Activated T-helper 2 cell treated with anti-CD3 and anti-CD28 coated beads, Interferon-gamma antibody, Interleukin-2, Interleukin-4, amounts not matched to agents 10 μg/mL and 5 μg/mL and 100 μg/mL, durations not matched to agents 14 hours and 24 hours and 36 hours (primary cell): ENCODE measurements around the gene DNASE1L1. TPM values are rescaled to one million over a fixed set of nuclear protein-coding genes. Genes with fewer than 3 reads are reported as not detected.

Source experiments
- DNase-seq: peaks from one replicate; pipeline ENCODE4 v3.0.0; 2021; ENCODE audit warnings: low spot score
- H3K27ac Mint-ChIP-seq: one replicate; pipeline ENCODE4 v1.8.0; 2021; ENCODE audit warnings: mixed read lengths
- H3K27me3 Mint-ChIP-seq: one replicate; pipeline ENCODE4 v1.8.0; 2021; ENCODE audit warnings: low read depth, mixed read lengths
- H3K36me3 Mint-ChIP-seq: one replicate; pipeline ENCODE4 v1.8.0; 2021; ENCODE audit warnings: low read depth, mixed read lengths
- H3K4me1 Mint-ChIP-seq: one replicate; pipeline ENCODE4 v1.8.0; 2021; ENCODE audit warnings: low read depth, mixed read lengths
- H3K4me3 Mint-ChIP-seq: one replicate; pipeline ENCODE4 v1.8.0; 2021; ENCODE audit warnings: low read depth, mild to moderate bottlenecking, moderate library complexity, mixed read lengths
- H3K9me3 Mint-ChIP-seq: one replicate; pipeline ENCODE4 v1.8.0; 2021; ENCODE audit warnings: mixed read lengths
- intact Hi-C: fragments of 100-400 bp; cut with micrococcal nuclease; formaldehyde crosslinking; loops from one replicate; pipeline ENCODE4 v1.15.1; 2023
- total RNA-seq: library from RNA; stranded (reverse); gene quantifications from 2 replicates; pipeline ENCODE4 v1.2.3, GENCODE V29; 2022

Gene DNASE1L1, protein sequence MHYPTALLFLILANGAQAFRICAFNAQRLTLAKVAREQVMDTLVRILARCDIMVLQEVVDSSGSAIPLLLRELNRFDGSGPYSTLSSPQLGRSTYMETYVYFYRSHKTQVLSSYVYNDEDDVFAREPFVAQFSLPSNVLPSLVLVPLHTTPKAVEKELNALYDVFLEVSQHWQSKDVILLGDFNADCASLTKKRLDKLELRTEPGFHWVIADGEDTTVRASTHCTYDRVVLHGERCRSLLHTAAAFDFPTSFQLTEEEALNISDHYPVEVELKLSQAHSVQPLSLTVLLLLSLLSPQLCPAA
- 18.1 TPM in 2 replicates for total RNA-seq

DNA sequence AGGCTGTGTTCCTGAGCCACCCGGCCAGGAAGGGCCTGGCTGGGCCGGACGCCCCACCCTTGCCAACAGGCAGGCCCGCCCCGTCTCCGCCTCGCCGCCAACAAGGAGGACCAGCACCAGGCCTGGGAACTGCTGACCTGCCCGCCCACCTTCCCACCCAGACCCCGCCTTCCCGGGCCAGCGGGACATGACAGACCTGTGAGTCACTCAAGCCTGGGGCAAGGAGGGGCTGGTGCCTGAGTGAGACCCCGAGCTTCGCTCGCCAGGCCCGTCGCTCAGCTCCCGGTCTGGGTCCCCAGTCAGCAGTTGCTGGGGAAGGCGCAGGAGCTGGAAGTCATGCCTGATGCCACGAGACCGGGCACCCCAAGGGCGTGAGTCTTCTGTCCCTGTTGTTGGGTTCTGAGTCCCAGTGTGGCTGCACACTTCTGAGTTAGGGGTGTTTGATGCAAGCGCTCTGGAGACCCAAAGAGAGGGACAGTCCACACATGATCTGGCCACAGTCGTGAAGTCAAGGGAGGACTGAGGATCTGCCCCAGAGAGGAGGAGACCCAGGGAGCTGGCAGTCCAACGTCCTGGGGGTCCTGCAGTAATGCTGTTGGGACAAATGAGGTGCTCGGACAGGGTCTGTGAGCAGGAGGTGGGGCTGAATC is at the start of gene DNASE1L1:
DNASE1L1 (minus strand) TSS at position 33 of the 650 bp plus-strand sequence. CDS start 3,686 bp downstream, outside the sequence.
- Mint-ChIP-seq H3K9me3 (no peaks in the 10 kb centered on the region), H3K4me1 (peaks cover 11% of the 10 kb centered on the region), H3K4me3 (peak within 1 kb of the TSS; percentile 72), H3K36me3 (peaks cover 19% of the 10 kb centered on the region), H3K27me3 (no peaks in the 10 kb centered on the region), H3K27ac (peak within 1 kb of the TSS; percentile 69)
- intact Hi-C loops: no loop called here
- DNase-seq: no peak

DNA sequence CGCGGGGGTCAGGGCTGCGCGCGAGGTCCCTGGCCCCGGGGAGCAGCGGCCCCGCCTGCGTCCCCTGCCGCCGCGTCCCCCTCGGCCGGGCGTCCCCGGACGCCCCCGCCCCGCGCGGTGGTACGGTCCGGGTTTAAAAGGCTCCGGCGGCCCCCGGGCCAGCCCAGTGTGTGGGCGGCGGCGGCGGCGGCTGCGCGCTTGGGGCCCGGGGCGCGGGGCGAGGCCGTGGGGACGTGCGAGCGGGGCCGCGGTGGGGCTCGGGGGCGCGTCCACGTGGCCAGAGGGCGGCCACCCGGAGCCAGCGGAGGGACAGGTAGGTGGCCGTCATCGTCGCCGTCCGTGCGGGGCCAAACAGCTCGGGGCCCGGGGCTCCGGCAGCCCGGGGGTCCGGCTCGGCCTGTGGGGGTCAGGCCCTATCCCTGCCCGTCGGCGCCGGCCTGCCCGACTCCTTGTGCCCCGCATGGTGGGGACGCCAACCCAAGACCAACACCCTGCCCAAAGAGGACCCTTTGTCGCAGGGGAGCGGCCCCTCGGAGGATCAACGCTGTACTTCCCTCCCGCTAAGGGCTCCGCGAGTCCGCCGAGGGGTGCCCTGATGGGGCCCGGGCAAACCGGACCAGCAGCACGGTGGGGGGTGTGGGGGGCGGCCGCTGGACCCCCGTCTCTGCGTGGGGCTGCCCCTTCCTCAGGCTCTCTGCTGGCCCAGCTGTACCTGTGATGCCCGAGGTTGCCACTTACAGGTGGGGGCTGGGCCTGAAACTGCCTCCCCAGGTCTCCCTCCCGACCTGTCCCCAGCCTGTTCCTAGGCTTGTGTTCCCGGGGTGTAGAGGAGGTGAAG is 49.3 kb upstream of the DNASE1L1 start, which contains the start of gene PLXNA3:
PLXNA3 (plus strand) TSS at position 166 of the 838 bp plus-strand sequence. CDS start 1,903 bp downstream, outside the sequence.
- Mint-ChIP-seq H3K27me3 (no peaks in the 10 kb centered on the region), H3K9me3 (no peaks in the 10 kb centered on the region), H3K27ac (peak within 1 kb of the TSS; percentile 97), H3K4me3 (peak within 1 kb of the TSS; percentile 98), H3K36me3 (peaks cover 15% of the 10 kb centered on the region), H3K4me1 (peaks cover 5% of the 10 kb centered on the region)
- peak; percentile 37 for DNase-seq
- intact Hi-C loops: no loop called here

DNA sequence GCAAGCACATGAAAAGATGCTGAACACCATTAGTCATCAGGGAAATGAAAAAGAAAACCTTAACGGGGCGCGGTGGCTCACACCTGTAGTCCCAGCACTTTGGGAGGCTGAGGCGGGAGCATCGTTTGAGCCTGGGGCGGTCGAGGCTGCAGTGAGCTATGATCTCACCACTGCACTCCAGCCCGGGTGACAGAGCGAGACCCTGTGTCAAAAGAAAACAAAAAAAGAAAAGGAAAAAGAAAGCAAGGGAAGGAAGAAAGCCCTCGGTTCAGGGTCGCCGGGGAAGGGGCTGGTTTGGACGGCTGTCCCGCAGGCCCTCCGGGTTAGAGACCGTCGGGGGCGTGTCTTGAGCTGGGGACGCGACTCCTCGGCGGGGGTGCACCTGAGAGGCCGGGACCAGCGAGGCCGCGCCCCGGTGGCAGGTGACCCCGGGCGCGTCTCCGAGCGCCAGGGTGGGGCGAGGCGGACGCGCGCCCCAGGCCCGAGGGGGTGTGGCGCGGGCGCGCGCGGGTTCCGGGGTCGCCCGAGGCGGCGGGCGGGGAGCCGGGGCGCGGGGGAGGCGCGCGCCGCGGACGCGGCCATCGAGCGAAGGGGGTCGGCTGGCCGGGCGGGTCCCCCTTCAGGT is 48.5 kb upstream of the DNASE1L1 start:
- intact Hi-C loops: no loop called here

DNA sequence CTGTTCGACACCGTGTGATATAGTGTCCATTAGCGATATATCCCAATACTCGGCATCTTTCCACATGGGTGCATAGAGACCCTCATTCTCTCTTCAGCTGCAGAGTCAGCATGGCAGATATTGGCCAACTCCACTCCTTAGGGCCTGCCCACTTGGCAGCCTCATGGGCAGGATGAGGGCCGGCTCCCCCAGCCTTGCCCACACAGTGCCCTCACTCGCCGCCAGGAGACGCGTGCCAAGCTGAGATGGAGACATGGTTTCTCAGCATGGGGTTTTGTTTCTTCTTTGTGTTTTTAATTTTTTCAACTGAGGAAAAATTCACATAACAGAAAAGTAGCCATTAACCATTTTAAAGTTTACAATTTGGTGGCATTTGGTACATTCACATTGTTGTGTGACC is 43.8 kb upstream of the DNASE1L1 start:
- peaks cover 24% of the 10 kb centered on the region for H3K36me3 Mint-ChIP-seq
- H3K27ac Mint-ChIP-seq: no peak overlapping the region
- H3K9me3 Mint-ChIP-seq: no peaks in the 10 kb centered on the region
- DNase-seq: no peak
- intact Hi-C loops: no loop called here
- no peak overlapping the region for H3K4me3 Mint-ChIP-seq
- H3K4me1 Mint-ChIP-seq: peaks cover 3% of the 10 kb centered on the region
- H3K27me3 Mint-ChIP-seq: no peaks in the 10 kb centered on the region

More for the DNA sequence above, 48.5 kb upstream of the DNASE1L1 start:
- Mint-ChIP-seq H3K27me3 (no peaks in the 10 kb centered on the region), H3K36me3 (peaks cover 16% of the 10 kb centered on the region), H3K4me1 (peaks cover 5% of the 10 kb centered on the region), H3K4me3 (peak overlapping the region; percentile 98), H3K27ac (peak overlapping the region; percentile 97), H3K9me3 (no peaks in the 10 kb centered on the region)
- DNase-seq: peak; percentile 33

DNA sequence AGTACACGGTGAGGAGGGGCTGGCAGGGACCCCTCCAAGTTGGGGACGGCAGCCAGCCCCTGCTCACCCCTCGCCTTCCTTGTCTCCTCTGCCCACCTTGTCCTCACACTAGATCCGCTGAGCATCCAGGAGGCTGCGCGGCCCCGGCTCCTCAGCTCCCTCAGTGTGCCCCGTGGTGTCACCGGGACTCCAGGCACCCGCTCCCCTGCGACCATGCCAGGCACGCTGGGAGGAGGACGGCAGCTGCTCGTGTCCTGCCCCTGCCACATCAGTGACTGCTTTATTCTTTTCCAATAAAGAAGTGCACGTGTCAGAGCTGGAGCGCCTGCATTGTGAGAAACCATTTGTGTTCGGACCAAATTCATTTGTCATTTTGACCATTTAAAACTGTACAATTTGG is 41.3 kb upstream of the DNASE1L1 start:
- peaks cover 38% of the 10 kb centered on the region for H3K36me3 Mint-ChIP-seq
- H3K9me3 Mint-ChIP-seq: no peaks in the 10 kb centered on the region
- no peak for DNase-seq
- intact Hi-C loops: no loop called here
- no peaks in the 10 kb centered on the region for H3K27me3 Mint-ChIP-seq
- no peak overlapping the region for H3K4me3 Mint-ChIP-seq
- no peaks in the 10 kb centered on the region for H3K4me1 Mint-ChIP-seq
- H3K27ac Mint-ChIP-seq: no peak overlapping the region

DNA sequence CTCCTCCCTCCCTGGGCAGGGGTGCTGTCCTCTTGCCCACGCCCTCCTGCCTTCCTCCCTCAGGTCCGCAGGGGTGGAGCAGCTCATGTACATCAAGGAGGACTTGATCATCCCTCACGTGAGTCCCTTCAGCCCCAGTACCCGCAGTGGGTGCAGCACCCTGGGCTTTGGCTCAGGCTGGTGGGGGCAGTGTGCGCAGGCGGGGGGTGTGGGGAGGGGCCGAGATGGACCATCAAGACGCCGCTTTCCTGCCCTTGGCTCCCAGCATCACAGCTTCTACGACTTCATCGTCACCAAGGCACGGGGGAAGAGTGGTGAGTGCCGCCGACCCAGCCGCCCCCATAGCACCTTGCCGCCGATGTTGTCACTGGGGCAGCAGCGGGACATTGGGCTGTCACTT is 40.6 kb upstream of the DNASE1L1 start:
- H3K4me1 Mint-ChIP-seq: no peaks in the 10 kb centered on the region
- no peaks in the 10 kb centered on the region for H3K9me3 Mint-ChIP-seq
- no peak for DNase-seq
- H3K27ac Mint-ChIP-seq: no peak overlapping the region
- intact Hi-C loops: no loop called here
- H3K27me3 Mint-ChIP-seq: no peaks in the 10 kb centered on the region
- H3K4me3 Mint-ChIP-seq: no peak overlapping the region
- H3K36me3 Mint-ChIP-seq: peaks cover 38% of the 10 kb centered on the region

DNA sequence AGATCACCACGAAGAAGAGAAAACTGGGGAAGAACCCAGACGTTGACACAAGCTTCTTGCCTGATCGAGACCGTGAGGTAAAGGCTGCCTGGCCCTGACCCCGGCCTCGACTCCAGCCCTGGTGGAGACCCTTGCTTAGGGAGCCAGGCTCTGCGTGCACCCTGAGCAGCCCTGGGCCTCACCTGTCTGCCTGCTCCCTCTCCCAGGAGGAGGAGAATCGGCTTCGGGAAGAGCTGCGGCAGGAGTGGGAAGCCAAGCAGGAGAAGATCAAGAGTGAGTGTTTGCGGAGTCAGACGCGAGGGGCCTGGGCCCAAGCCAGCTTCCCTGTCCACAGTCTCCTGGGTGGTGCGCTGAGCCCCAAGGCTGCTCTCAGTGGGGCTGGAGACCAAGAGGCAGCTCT is 39.4 kb upstream of the DNASE1L1 start:
- Mint-ChIP-seq H3K27me3 (no peaks in the 10 kb centered on the region), H3K4me3 (no peak overlapping the region), H3K36me3 (peaks cover 34% of the 10 kb centered on the region), H3K27ac (no peak overlapping the region), H3K4me1 (peaks cover under 1% of the 10 kb centered on the region), H3K9me3 (no peaks in the 10 kb centered on the region)
- intact Hi-C loops: no loop called here
- DNase-seq: no peak

DNA sequence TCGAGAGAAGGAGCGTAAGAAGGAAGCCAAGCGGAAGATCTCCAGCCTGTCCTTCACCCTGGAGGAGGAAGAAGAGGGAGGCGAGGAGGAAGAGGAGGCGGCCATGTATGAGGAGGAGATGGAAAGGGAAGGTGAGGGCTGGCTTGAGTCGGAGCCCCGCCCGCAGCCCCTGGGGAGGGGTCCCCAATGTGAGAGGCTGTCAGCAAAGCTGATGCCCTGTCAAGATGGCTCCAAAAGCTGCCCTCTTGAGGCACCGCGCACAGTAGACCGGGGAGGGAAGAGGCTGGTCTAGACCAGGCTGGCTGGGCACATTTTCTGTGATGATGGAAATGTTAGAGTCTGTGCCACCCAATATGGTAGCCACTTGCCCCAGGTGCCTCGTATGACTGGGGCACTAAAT is 37.4 kb upstream of the DNASE1L1 start:
- no peak for DNase-seq
- Mint-ChIP-seq H3K36me3 (peaks cover 29% of the 10 kb centered on the region), H3K4me3 (no peak overlapping the region)

DNA sequence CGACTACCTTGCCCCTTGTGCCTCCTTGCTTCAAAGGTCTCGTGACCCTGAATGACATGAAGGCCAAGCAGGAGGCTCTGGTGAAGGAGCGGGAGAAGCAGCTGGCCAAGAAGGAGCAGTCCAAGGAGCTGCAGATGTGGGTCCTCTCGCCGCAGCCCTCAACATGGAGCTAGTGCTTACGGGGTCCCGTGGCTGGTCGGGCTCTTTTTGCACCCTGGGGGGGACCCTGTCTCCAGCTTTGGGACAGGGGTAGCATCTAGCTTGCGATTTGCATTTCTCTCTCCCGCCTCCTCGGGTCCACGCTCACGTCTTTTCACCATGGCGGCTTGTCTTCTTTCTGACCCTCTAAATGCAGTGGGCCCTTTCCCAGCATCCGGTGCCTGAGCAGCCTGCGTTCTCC is 36.7 kb upstream of the DNASE1L1 start:
- H3K4me3 Mint-ChIP-seq: peak overlapping the region; percentile 51
- intact Hi-C loops: no loop called here

More for the DNA sequence above, 37.4 kb upstream of the DNASE1L1 start:
- Mint-ChIP-seq H3K9me3 (no peaks in the 10 kb centered on the region), H3K27me3 (no peaks in the 10 kb centered on the region), H3K27ac (no peak overlapping the region), H3K4me1 (peaks cover 3% of the 10 kb centered on the region)
- intact Hi-C loops: no loop called here

DNA sequence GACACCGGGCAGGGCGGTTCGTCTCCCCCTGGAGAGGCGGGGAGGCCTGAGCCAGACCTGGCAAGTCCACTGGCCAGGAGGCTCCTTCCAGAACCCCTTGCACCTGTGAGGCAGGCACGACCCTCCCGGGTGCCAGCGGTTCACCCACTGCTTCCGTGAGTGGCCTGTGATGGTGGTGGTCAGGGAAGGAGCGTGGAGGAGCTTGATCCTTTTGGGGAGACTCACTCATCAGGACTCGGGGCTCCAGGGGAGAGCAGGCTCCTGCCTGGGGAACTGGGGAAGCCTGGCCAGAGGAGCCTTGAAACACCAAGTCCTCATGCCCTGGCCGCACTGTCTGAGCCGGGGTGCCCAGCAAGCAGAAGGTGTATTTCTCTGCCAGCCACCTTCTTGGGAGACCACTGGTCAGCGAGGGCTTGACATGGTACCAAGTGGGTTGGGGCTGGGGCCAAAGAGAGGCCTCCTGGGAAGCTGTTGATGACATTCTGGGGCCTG is 35.7 kb upstream of the DNASE1L1 start:
- no peak overlapping the region for H3K27ac Mint-ChIP-seq
- DNase-seq: no peak
- peaks cover 3% of the 10 kb centered on the region for H3K4me1 Mint-ChIP-seq
- H3K9me3 Mint-ChIP-seq: no peaks in the 10 kb centered on the region
- H3K4me3 Mint-ChIP-seq: peak overlapping the region; percentile 58
- intact Hi-C loops: loop anchor here (5.0 kb wide), 1 partner anchor 32 kb away; the partner anchor contains the start of gene LAGE3
- H3K36me3 Mint-ChIP-seq: peaks cover 27% of the 10 kb centered on the region
- H3K27me3 Mint-ChIP-seq: no peaks in the 10 kb centered on the region

More for the DNA sequence above, 36.7 kb upstream of the DNASE1L1 start:
- H3K9me3 Mint-ChIP-seq: no peaks in the 10 kb centered on the region
- DNase-seq: no peak
- peaks cover 29% of the 10 kb centered on the region for H3K36me3 Mint-ChIP-seq
- no peaks in the 10 kb centered on the region for H3K27me3 Mint-ChIP-seq
- peaks cover 3% of the 10 kb centered on the region for H3K4me1 Mint-ChIP-seq
- H3K27ac Mint-ChIP-seq: no peak overlapping the region

DNA sequence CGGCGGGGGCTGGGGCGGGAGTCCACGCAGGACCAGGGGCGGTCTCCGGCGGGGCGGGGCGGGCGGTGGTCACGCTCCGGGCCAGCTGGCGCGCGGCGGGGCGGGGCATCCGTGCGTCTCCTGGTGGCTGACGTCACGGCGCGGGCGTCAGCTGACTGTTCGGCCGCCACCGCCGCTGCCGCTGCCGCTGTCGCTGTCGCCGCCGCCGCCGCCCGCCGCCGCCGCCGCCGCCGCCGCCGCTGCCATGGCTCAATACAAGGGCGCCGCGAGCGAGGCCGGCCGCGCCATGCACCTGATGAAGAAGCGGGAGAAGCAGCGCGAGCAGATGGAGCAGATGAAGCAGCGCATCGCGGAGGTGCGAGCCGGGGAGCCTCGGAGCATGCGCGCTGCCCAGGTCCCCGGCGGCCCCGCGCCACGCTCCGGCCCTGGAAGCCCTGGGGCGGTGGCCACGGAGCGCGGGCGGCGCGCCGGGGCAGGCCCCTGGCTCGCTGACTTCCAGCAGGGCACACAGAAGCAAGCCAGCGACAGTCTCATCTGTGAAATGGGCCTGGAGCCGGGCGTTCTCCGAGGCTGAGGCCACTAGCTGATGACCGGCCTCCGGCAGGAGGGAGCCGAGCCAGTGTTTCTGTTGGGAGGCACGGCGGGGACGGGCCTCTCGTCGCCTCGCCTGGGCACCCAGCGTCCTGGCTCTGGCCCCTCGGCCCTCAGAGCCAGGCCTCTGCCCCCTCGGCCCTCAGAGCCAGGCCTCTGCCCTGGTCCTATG is 35.1 kb upstream of the DNASE1L1 start, which contains the start of gene FAM50A:
FAM50A (plus strand) TSS at position 150 of the 763 bp plus-strand sequence; CDS start at position 245, 95 bp downstream.
- Mint-ChIP-seq H3K36me3 (peaks cover 27% of the 10 kb centered on the region), H3K9me3 (no peaks in the 10 kb centered on the region), H3K4me3 (peak within 1 kb of the TSS; percentile 75), H3K27me3 (no peaks in the 10 kb centered on the region), H3K27ac (peak within 1 kb of the TSS; percentile 50), H3K4me1 (peaks cover 3% of the 10 kb centered on the region)
- intact Hi-C loops: loop anchor here (5.0 kb wide), 1 partner anchor 33 kb away; the partner anchor contains the start of gene LAGE3
- DNase-seq: peak; percentile 64
